Measurements from ENCODE around the gene FBP1.

DNA sequence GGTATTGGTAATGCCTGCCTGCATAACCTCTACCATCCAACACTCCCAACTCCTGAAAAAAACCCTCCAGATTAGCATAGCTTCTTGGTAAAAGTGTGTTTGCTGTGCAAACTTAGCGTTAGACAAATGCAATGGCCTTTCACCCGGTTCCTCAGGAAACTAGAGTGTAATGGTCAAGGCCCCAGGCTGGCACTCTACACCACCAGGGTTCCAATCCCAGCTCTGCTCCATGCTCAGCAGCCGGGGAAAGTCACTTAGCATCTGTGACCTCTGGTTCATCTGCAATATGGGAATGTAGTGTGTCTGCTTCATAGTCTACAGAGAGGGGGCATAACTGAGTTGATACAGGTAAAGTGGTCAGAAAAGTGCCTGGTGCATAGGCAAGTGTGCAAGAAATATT, 9.0 kb downstream of the FBP1 start:
- TF ChIP-seq, protein P1, sequence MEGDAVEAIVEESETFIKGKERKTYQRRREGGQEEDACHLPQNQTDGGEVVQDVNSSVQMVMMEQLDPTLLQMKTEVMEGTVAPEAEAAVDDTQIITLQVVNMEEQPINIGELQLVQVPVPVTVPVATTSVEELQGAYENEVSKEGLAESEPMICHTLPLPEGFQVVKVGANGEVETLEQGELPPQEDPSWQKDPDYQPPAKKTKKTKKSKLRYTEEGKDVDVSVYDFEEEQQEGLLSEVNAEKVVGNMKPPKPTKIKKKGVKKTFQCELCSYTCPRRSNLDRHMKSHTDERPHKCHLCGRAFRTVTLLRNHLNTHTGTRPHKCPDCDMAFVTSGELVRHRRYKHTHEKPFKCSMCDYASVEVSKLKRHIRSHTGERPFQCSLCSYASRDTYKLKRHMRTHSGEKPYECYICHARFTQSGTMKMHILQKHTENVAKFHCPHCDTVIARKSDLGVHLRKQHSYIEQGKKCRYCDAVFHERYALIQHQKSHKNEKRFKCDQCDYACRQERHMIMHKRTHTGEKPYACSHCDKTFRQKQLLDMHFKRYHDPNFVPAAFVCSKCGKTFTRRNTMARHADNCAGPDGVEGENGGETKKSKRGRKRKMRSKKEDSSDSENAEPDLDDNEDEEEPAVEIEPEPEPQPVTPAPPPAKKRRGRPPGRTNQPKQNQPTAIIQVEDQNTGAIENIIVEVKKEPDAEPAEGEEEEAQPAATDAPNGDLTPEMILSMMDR (IDR thresholded peaks at IDR 0.05; ENCODE audit: low read length), result no peak
- no peak for TF ChIP-seq EZH2 (IDR thresholded peaks at IDR 0.05; ENCODE audit: borderline replicate concordance, low read length)

Data from OCI-LY1 (cell line).